RWPE1 (cell line): ENCODE results near the gene FAM181A.
A peak's percentile ranks its signal among the peaks of the same experiment; 100 is the strongest.

Experiments
- CTCF ChIA-PET: fragments of 350-600 bp; sonication (Branson Sonifier 250); formaldehyde crosslinking; extraction: SDS; loops from one replicate; lab custom pipeline; 2021; lab: Yijun Ruan, JAX
- POLR2A ChIA-PET: fragments of 400-600 bp; formaldehyde crosslinking; extraction: SDS; loops from one replicate; lab custom pipeline; 2020; ENCODE audit warnings: antibody characterized with exemption; ENCODE audit not compliant: low non-redundant PET; lab: Yijun Ruan, JAX
- DNase-seq: peaks from one replicate; pipeline ENCODE4 v3.0.0; 2012; ENCODE audit warnings: low spot score
- H3K27ac ChIP-seq: fragments of 450-650 bp; 2 replicates; pipeline ENCODE4 v1.5.1; 2017
- TF ChIP-seq, protein P1 (sequence below): fragments of 450-650 bp; conservative IDR thresholded peaks from 2 replicates; pipeline ENCODE4 v1.5.1; 2017; ENCODE audit warnings: low read depth, mild to moderate bottlenecking

Gene FAM181A

GRCh38 chr14:93958567-93959238 is 31.6 kb downstream of the FAM181A start:
- DNase-seq: no peak
- TF ChIP-seq, protein P1, sequence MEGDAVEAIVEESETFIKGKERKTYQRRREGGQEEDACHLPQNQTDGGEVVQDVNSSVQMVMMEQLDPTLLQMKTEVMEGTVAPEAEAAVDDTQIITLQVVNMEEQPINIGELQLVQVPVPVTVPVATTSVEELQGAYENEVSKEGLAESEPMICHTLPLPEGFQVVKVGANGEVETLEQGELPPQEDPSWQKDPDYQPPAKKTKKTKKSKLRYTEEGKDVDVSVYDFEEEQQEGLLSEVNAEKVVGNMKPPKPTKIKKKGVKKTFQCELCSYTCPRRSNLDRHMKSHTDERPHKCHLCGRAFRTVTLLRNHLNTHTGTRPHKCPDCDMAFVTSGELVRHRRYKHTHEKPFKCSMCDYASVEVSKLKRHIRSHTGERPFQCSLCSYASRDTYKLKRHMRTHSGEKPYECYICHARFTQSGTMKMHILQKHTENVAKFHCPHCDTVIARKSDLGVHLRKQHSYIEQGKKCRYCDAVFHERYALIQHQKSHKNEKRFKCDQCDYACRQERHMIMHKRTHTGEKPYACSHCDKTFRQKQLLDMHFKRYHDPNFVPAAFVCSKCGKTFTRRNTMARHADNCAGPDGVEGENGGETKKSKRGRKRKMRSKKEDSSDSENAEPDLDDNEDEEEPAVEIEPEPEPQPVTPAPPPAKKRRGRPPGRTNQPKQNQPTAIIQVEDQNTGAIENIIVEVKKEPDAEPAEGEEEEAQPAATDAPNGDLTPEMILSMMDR: no peak
- H3K27ac ChIP-seq: peak overlapping the region; percentile 73
- ChIA-PET CTCF (interaction anchor here (0.7 to 2.3 kb wide), 2 partner anchors 19 to 26 kb away, joined by 3 to 9 read pairs; no protein-coding TSS in a partner anchor), POLR2A (no interaction called here)

DNA sequence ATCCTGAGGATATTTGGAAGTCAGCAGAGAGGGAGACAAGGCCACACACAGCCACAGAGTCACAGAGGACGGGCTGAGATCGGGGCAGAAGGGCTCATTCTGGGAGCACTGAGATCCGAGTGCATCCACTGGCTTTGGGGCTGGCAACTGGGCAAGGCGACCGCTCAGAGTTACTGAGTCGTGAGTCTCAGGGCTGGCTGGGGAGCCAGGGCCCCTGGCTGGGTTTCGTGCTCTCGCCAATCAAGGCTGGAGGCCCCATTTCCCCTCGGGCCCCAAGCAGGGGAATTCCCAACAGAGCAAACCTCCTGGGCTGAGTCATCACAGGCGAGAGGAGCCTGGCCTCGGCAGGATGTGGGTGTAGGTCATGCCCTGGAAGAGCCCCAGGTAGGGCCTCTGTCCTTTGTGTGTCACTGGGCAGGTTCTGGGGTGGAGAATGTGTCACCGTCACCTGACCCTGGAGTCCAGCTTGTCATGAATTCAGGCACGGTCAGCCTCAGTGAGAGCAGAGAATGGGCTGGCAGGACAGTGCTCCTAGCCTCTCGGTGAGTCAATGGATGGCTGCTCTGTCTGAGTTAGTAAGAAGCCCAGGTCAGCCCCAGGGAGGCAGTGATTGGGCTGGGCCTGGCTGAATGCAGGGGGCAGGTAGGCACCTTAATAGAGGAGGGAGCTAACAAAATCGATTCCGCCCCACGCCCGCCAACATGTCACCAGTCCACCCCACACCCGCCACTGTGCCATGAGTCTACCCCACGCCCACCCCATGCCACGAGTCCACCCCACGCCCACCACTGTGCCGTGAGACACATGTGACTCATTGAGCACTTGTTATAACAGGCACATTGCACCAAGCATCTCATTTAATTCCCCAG is 32.3 kb downstream of the FAM181A start:
- peak overlapping the region; percentile 73 for H3K27ac ChIP-seq
- TF ChIP-seq, protein P1: no peak
- ChIA-PET CTCF (interaction anchor here (0.7 to 2.3 kb wide), 2 partner anchors 20 to 26 kb away, joined by 3 to 9 read pairs; no protein-coding TSS in a partner anchor), POLR2A (no interaction called here)
- peak; percentile 94 for DNase-seq

DNA sequence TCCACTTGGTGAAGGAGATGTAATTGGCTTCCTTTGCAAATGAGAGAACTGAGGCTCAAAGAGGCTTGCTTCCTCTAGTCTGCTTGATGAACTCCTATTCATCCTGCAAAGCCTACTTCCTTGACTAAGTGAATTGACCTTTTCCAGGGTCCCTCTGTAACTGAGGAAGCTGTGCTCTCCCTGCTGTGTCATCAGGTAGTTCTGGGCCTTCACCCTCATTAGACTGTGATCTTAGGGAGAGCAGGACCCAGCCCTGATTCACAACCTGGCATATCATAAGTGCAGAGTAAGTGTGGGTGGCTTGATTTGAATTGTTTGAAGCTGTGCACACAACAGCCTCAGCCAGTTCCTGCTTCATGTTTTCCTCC is 32.9 kb downstream of the FAM181A start:
- ChIA-PET CTCF (interaction anchor here (2.3 kb wide), 1 partner anchor 20 kb away, joined by 9 read pairs; no protein-coding TSS in a partner anchor), POLR2A (interaction anchor here (0.6 kb wide), 1 partner anchor 19 kb away, joined by 3 read pairs; no protein-coding TSS in a partner anchor)
- peak overlapping the region; percentile 73 for H3K27ac ChIP-seq
- TF ChIP-seq, protein P1: no peak
- no peak for DNase-seq

DNA sequence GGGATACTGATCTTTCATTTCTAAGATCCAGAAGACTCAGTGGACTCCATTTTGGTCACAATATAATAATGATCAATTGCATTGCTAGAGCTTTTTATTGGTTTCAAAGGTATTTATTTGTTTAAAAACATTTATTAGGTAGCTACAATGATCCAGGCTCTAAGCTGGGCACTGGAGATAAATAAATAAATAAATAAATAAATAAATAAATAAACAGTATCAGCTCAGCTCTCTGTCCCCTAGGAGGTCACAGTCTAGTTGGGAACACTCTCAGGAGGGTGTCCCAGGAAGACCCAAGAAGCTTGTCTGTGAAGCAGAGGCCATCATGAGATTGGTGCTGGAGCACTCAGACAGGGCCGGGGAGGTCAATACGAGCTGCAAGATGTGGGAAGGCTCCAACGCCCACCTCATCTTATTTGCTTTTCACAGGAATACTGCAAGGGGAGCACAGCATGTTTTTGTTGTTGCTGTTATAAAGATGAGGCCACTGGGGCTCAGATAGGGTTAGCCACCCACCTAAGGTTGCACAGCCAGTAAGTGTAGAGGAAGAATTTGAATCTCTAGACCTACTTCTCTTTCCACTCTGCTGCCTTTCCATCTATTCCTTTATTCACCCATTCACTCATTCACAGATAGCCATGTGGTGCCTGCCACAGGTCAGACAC is 33.8 kb downstream of the FAM181A start:
- DNase-seq: no peak
- ChIA-PET POLR2A (interaction anchor here (0.6 kb wide), 1 partner anchor 20 kb away, joined by 3 read pairs; no protein-coding TSS in a partner anchor), CTCF (interaction anchor here (1.0 kb wide), 1 partner anchor 21 kb away, joined by 3 read pairs; no protein-coding TSS in a partner anchor)
- no peak overlapping the region for H3K27ac ChIP-seq
- TF ChIP-seq, protein P1: no peak

DNA sequence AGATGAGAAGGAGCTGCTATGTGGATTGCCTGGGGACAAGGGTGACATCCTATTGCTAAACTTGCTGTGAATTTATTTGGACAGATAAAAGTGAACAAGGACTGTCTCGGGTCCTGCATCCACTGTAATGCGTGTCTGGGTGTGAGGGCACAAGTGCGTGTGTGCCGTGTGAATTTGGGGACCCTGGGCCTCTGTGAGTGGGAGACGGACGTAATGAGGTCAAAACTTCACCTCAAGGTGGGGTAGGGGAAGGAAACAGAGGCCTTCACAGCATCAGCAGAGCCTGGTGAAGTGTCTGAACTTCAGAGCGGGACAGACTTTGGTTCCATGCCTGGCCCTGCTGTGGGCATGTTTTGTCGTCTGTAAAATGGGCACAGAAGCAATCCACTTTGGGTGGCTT is 34.5 kb downstream of the FAM181A start:
- ChIA-PET CTCF (no interaction called here), POLR2A (no interaction called here)
- no peak for DNase-seq
- TF ChIP-seq, protein P1: no peak
- H3K27ac ChIP-seq: no peak overlapping the region
